ENCODE measurements around the gene CWH43.
"Not testable (repeated sequence)": the region's sequence is repeated elsewhere in the genome, so short reads cannot be mapped to it uniquely, and the experiment has no call there.

The CWH43 gene

DNA sequence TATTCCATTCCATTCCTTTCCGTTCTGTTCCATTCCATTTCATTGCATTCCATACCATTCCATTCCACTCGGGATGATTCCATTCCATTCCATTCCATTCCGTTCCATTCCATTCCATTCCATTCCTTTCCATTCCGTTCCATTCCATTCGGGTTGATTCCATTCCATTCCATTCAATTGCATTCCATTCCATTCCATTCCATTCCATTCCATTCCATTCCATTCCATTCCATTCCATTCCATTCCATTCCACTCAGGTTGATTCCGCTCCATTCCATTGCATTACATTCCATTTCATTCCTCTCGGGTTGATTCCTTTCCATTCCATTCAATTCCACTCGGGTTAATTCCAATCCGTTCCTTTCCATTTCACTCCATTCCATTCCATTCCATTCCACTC, 111.0 kb downstream of the CWH43 start:
- DNase-seq (ENCODE audit: low read depth in 3 of 3) = not testable (repeated sequence)

DNA sequence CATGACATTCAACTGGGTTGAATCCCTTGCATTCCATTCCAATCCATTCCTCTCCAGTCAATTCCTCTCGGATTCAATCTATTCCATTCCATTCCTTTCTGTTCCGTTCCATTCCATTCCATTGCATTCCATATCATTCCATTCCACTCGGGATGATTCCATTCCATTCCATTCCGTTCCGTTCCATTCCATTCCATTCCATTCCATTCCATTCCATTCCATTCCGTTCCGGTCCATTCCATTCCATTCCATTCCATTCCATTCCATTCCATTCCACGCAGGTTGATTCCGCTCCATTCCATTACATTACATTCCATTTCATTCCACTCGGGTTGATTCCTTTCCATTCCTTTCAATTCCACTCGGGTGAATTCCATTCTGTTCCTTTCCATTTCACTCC, 111.4 kb downstream of the CWH43 start:
- not testable (repeated sequence) for DNase-seq (ENCODE audit: low read depth in 3 of 3)

DNA sequence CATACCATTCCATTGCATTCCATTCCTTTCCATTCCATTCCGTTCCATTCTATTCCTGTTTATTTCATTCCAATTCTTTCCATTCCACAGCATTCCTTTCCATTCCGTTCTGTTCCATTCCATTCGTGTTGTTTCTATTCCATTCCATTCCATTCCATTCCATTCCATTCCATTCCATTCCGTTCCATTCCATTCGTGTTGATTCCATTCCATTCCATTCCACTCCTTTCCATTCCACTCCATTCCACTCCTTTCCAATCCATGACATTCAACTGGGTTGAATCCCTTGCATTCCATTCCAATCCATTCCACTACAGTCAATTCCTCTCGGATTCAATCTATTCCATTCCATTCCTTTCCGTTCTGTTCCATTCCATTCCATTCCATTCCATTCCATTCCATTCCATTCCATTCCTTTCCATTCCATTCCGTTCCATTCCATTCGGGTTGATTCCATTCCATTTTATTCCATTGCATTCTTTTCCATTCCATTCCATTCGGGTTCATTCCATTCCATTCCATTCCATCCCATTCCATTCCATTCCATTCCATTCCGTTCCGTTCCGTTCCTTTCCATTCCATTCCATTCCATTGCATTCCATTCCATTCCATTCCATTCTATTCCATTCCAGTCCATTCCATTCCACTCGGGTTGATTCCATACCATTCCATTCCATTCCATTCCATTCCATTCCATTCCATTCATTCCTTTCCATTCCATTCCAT, 112.1 kb downstream of the CWH43 start:
- DNase-seq (ENCODE audit: low read depth in 3 of 3) = not testable (repeated sequence)

DNA sequence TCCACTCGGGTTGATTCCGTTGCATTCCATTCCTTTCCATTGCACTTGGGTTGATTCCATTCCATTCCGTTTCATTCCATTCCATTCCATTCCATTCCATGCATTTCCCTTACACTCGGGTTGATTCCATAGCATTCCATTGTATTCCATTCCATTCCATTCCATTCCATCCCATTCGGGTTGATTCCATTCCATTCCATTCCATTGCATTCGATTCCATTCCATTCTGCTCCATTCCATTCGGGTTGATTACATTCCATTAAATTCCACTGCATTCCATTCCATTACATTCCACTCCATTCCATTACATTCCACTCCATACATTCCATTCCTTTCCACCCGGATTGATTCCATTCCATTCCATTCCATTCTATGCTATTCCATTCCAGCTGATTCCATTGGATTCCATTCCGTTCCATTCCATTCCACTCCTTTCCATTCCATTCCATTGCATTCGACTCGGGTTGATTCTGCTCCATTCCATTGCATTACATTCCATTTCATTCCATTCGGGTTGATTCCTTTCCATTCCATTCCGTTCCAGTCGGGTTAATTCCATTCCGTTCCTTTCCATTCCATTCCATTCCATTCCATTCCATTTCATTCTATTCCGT, 113.9 kb downstream of the CWH43 start:
- DNase-seq (ENCODE audit: low read depth in 3 of 3) = not testable (repeated sequence)

DNA sequence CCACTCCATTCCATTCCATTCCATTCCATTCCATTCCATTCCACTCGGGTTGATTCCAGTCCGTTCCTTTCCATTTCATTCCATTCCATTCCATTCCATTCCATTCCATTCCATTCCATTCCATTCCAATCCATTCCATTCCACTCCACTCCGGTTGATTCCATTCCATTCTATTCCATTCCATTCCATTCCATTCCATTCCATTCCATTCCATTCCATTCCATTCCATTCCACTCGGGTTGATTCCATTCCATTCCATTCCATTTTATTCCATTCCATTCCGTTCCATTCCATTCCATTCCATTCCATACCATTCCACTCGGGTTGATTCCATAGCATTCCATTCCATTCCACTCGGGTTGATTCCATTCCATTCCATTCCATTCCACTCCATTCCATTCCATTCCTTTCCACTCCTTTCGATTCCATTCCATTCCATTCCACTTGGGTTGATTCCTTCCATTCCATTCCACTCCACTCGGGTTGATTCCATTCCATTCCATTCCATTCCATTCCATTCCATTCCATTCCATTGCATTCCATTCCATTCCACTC, 116.3 kb downstream of the CWH43 start:
- DNase-seq (ENCODE audit: low read depth in 3 of 3) = not testable (repeated sequence)

- DNase-seq (ENCODE audit: low read depth in 3 of 3) = not testable (repeated sequence)
Measured at GRCh38 chr4:49103436-49104136, 117.5 kb downstream of the CWH43 start.

DNA sequence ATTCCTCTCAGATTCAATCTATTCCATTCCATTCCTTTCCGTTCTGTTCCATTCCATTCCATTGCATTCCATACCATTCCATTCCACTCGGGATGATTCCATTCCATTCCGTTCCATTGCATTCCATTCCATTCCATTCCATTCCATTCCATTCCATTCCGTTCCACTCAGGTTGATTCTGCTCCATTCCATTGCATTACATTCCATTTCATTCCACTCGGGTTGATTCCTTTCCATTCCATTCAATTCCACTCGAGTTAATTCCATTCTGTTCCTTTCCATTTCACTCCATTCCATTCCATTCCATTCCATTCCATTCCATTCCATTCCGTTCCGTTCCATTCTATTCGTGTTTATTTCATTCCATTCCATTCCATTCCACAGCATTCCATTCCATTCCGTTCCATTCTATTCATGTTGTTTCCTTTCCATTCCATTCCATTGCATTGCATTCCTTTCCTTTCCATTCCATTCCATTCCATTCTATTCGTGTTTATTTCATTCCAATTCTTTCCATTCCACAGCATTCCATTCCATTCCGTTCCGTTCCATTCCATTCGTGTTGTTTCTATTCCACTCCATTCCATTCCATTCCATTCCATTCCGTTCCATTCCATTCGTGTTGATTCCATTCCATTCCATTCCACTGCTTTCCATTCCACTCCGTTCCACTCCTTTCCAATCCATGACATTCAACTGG, 118.3 kb downstream of the CWH43 start:
- not testable (repeated sequence) for DNase-seq (ENCODE audit: low read depth in 3 of 3)

GRCh38 chr4:49105248-49105904, 119.3 kb downstream of the CWH43 start:
- not testable (repeated sequence) for DNase-seq (ENCODE audit: low read depth in 3 of 3)

GRCh38 chr4:49107262-49107661, 121.2 kb downstream of the CWH43 start:
- not testable (repeated sequence) for DNase-seq (ENCODE audit: low read depth in 3 of 3)

- not testable (repeated sequence) for DNase-seq (ENCODE audit: low read depth in 3 of 3)
Measured at GRCh38 chr4:49108183-49108978, 122.3 kb downstream of the CWH43 start.

DNA sequence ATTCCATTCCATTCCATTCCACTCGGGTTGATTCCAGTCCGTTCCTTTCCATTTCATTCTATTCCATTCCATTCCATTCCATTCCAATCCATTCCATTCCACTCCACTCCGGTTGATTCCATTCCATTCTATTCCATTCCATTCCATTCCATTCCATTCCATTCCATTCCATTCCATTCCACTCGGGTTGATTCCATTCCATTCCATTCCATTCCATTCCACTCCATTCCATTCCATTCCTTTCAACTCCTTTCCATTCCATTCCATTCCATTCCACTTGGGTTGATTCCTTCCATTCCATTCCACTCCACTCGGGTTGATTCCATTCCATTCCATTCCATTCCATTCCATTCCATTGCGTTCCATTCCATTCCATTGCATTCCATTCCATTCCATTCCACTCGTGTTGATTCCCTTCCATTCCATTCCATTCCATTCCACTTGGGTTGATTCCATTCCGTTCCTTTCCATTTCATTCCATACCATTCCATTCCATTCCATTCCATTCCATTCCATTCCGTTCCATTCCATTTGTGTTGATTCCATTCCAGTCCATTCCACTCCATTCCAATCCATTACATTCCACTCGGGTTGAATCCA, 123.6 kb downstream of the CWH43 start:
- DNase-seq (ENCODE audit: low read depth in 3 of 3) = not testable (repeated sequence)

GRCh38 chr4:49110579-49110978, 124.5 kb downstream of the CWH43 start:
- not testable (repeated sequence) for DNase-seq (ENCODE audit: low read depth in 3 of 3)
